Breast epithelium (tissue), 3 donors: ENCODE data around the gene NOX3.

Experiments
- CTCF ChIP-seq, 3 donors: fragments of 450-650 bp; IDR thresholded peaks; one replicate each; pipeline ENCODE4 v1.5.1; 2016 to 2017; ENCODE audit warnings: antibody characterized with exemption in 3 of 3, mild to moderate bottlenecking in 3 of 3, moderate library complexity in 3 of 3
- POLR2A ChIP-seq: fragments of 450-650 bp; IDR thresholded peaks from one replicate; pipeline ENCODE4 v1.6.1; 2016; ENCODE audit warnings: antibody characterized with exemption, mild to moderate bottlenecking, moderate library complexity
- POLR2AphosphoS5 ChIP-seq, 3 donors: sonication (generic); formaldehyde crosslinking; IDR thresholded peaks; one replicate each; pipeline ENCODE4 v1.6.1; 2017; ENCODE audit warnings: antibody characterized with exemption in 3 of 3

GRCh38 chr6:155420492-155420891 lies 35.1 kb downstream of the NOX3 start:
- TF ChIP-seq CTCF (IDR thresholded peaks at IDR 0.05) (no peak), POLR2A (no peak), POLR2AphosphoS5 (IDR thresholded peaks at IDR 0.05) (no peak)
